IMR-90 (cell line): ENCODE data around the gene TECTB. TPM values are rescaled to one million over a fixed set of nuclear protein-coding genes. Genes with fewer than 3 reads are reported as not detected.

Experiments
- ATAC-seq: fragments of 200-7000 bp; cut with Tn5 transposase; 2 replicates; pipeline ENCODE4 v1.9.1; 2020; ENCODE audit warnings: low read depth, mild to moderate bottlenecking, moderate library complexity
- BruUV-seq: library from RNA; stranded (reverse); fragments of 400-500 nt; replicated peaks from 2 replicates; lab custom pipeline; 2021; lab: Mats Ljungman, UMichigan
- CTCF ChIA-PET: fragments of 300-600 bp; formaldehyde crosslinking; extraction: SDS; loops from one replicate; lab custom pipeline; 2021; ENCODE audit warnings: antibody characterized with exemption; lab: Yijun Ruan, JAX
- POLR2A ChIA-PET: fragments of 300-600 bp; sonication (Branson Sonifier 250); formaldehyde crosslinking; loops from one replicate; lab custom pipeline; 2022; ENCODE audit warnings: antibody characterized with exemption; ENCODE audit not compliant: unreplicated experiment; lab: Charles Lee
- DNase-seq: peaks from one replicate; pipeline ENCODE4 v3.0.0; 2013
- H2AFZ ChIP-seq: replicated peaks from 2 replicates; pipeline ENCODE3; 2013; ENCODE audit warnings: low read length, mild to moderate bottlenecking; ENCODE audit not compliant: poor library complexity
- H2AK5ac ChIP-seq: 2 replicates; pipeline ENCODE4 v1.6.1; 2013; ENCODE audit warnings: low read depth, low read length, inconsistent platforms
- H2AK9ac ChIP-seq: replicated peaks from 2 replicates; pipeline ENCODE3; 2013; ENCODE audit warnings: mild to moderate bottlenecking, low read depth, low read length, moderate library complexity; ENCODE audit not compliant: poor library complexity
- H2BK120ac ChIP-seq: 2 replicates; pipeline ENCODE4 v1.6.1; 2013; ENCODE audit warnings: low read depth, low read length, inconsistent platforms
- H2BK15ac ChIP-seq: 3 replicates; pipeline ENCODE4 v1.6.1; 2013; ENCODE audit warnings: low read depth, low read length, inconsistent platforms
- H2BK20ac ChIP-seq: 2 replicates; pipeline ENCODE4 v1.6.1; 2013; ENCODE audit warnings: low read depth, mild to moderate bottlenecking, inconsistent platforms, low read length, moderate library complexity
- H2BK5ac ChIP-seq: 2 replicates; pipeline ENCODE4 v1.6.1; 2013; ENCODE audit warnings: mild to moderate bottlenecking, low read depth, low read length, inconsistent platforms; ENCODE audit not compliant: poor library complexity, severe bottlenecking
- H3K14ac ChIP-seq: replicated peaks from 2 replicates; pipeline ENCODE4 v1.6.1; 2013; ENCODE audit warnings: low read depth, low read length, inconsistent platforms
- H3K18ac ChIP-seq: 2 replicates; pipeline ENCODE4 v1.6.1; 2013; ENCODE audit warnings: low read depth, low read length, control low read depth
- H3K23ac ChIP-seq: 2 replicates; pipeline ENCODE4 v1.6.1; 2013; ENCODE audit warnings: low read depth, low read length, inconsistent platforms
- H3K27ac ChIP-seq: 2 replicates; pipeline ENCODE4 v1.5.1; 2013; ENCODE audit warnings: mild to moderate bottlenecking, control low read depth, low read length; ENCODE audit not compliant: insufficient read depth
- H3K27me3 ChIP-seq: 2 replicates; pipeline ENCODE4 v1.6.1; 2013; ENCODE audit warnings: low read length; ENCODE audit not compliant: control insufficient read depth, insufficient read depth
- H3K36me3 ChIP-seq: 2 replicates; pipeline ENCODE4 v1.6.1; 2013; ENCODE audit warnings: low read length, mixed read lengths; ENCODE audit not compliant: control insufficient read depth, insufficient read depth
- H3K4ac ChIP-seq: 2 replicates; pipeline ENCODE4 v1.6.1; 2013; ENCODE audit warnings: low read depth, low read length, inconsistent platforms
- H3K4me1 ChIP-seq: 2 replicates; pipeline ENCODE4 v1.6.1; 2013; ENCODE audit warnings: low read length, mixed read lengths; ENCODE audit not compliant: control insufficient read depth, insufficient read depth
- H3K4me2 ChIP-seq: 2 replicates; pipeline ENCODE4 v1.6.1; 2013; ENCODE audit warnings: low read depth, mild to moderate bottlenecking, control low read depth, low read length, moderate library complexity
- H3K4me3 ChIP-seq: 2 replicates; pipeline ENCODE4 v1.5.1; 2013; ENCODE audit warnings: low read depth, mild to moderate bottlenecking, control low read depth, low read length, moderate library complexity; ENCODE audit not compliant: insufficient read depth
- H3K56ac ChIP-seq: 2 replicates; pipeline ENCODE4 v1.6.1; 2013; ENCODE audit warnings: low read length, inconsistent platforms; ENCODE audit not compliant: insufficient read depth; ENCODE audit errors: extremely low read depth
- H3K79me1 ChIP-seq, 2 experiments: 2 replicates each; pipeline ENCODE4 v1.6.1; 2013; ENCODE audit warnings: low read length in 2 of 2, inconsistent platforms in 1 of 2, low read depth in 1 of 2
- H3K9ac ChIP-seq: 2 replicates; pipeline ENCODE4 v1.6.1; 2013; ENCODE audit warnings: low read depth, low read length, control low read depth
- H3K9me1 ChIP-seq: 2 replicates; pipeline ENCODE4 v1.6.1; 2013; ENCODE audit warnings: low read length, inconsistent platforms; ENCODE audit not compliant: insufficient read depth
- H3K9me3 ChIP-seq: 2 replicates; pipeline ENCODE4 v1.6.1; 2013; ENCODE audit warnings: low read length; ENCODE audit not compliant: control insufficient read depth, insufficient read depth
- H4K20me1 ChIP-seq: 2 replicates; pipeline ENCODE4 v1.6.1; 2013; ENCODE audit warnings: low read length, inconsistent platforms; ENCODE audit not compliant: insufficient read depth
- H4K5ac ChIP-seq: 2 replicates; pipeline ENCODE4 v1.6.1; 2013; ENCODE audit warnings: mild to moderate bottlenecking, low read depth, low read length, control low read depth
- H4K8ac ChIP-seq, 2 experiments: 2 replicates each; pipeline ENCODE4 v1.6.1; 2013; ENCODE audit warnings: low read depth in 2 of 2, low read length in 2 of 2, control low read depth in 1 of 2, inconsistent platforms in 1 of 2
- H4K91ac ChIP-seq: 2 replicates; pipeline ENCODE4 v1.6.1; 2013; ENCODE audit warnings: low read depth, low read length, inconsistent platforms; ENCODE audit not compliant: insufficient read depth
- BHLHE40 ChIP-seq: fragments of 150-350 bp; IDR thresholded peaks from 2 replicates; pipeline ENCODE4 v1.6.1; 2016; ENCODE audit warnings: mild to moderate bottlenecking, low read depth, low read length
- CEBPB ChIP-seq: IDR thresholded peaks from 2 replicates; pipeline ENCODE4 v1.6.1; 2012; ENCODE audit warnings: low read depth, low read length, improper control_type of control experiment
- CHD1 ChIP-seq: IDR thresholded peaks from 2 replicates; pipeline ENCODE4 v1.6.1; 2012; ENCODE audit warnings: low read depth, low read length, improper control_type of control experiment
- MAFK ChIP-seq: IDR thresholded peaks from 2 replicates; pipeline ENCODE4 v1.6.1; 2012; ENCODE audit warnings: low read depth, low read length, improper control_type of control experiment
- MAZ ChIP-seq: IDR thresholded peaks from 2 replicates; pipeline ENCODE4 v1.6.1; 2012; ENCODE audit warnings: low read depth, mild to moderate bottlenecking, low read length, improper control_type of control experiment, moderate library complexity, borderline replicate concordance
- MXI1 ChIP-seq: IDR thresholded peaks from 2 replicates; pipeline ENCODE4 v1.6.1; 2012; ENCODE audit warnings: low read depth, mild to moderate bottlenecking, low read length, moderate library complexity, borderline replicate concordance
- RAD21 ChIP-seq: IDR thresholded peaks from 2 replicates; pipeline ENCODE4 v1.6.1; 2012; ENCODE audit warnings: low read length, improper control_type of control experiment
- RCOR1 ChIP-seq: IDR thresholded peaks from 2 replicates; pipeline ENCODE4 v1.6.1; 2012; ENCODE audit warnings: mild to moderate bottlenecking, low read length, improper control_type of control experiment; ENCODE audit not compliant: insufficient replicate concordance
- RFX5 ChIP-seq: IDR thresholded peaks from 2 replicates; pipeline ENCODE4 v1.8.0; 2012; ENCODE audit warnings: low read depth, mild to moderate bottlenecking, low read length, moderate library complexity
- WGBS, 2 experiments: methylation state at CpG; one replicate each; pipeline versions ENCODE4 v1.1.5 to v1.1.7; 2013; ENCODE audit warnings: missing lambda C conversion rate in 2 of 2; ENCODE audit not compliant: insufficient read length in 1 of 2; ENCODE audit errors: extremely low coverage in 2 of 2; 5-methylcytosine and 5-hydroxymethylcytosine counted together
- dilution Hi-C: fragments of 300-500 bp; cut with HindIII; formaldehyde crosslinking; loops from one replicate; pipeline ENCODE4 v1.14.3; 2018; ENCODE audit warnings: low sequenced_read_pairs; ENCODE audit not compliant: unreplicated experiment
- in situ Hi-C: fragments of 300-500 bp; cut with MboI; formaldehyde crosslinking; loops from 3 replicates; pipeline ENCODE4 v1.14.3; 2019; ENCODE audit warnings: low sequenced_read_pairs, inconsistent platforms, mixed read lengths
- intact Hi-C: fragments of 100-400 bp; cut with micrococcal nuclease; formaldehyde crosslinking; loops from 2 replicates; pipeline ENCODE4 v1.10.0; 2022
- polyA plus RNA-seq, 3 experiments: library from polyadenylated mRNA; depleted of rRNA; stranded (reverse); fragments of >200 nt; gene quantifications; 2 replicates each; pipeline ENCODE4 v1.2.3, GENCODE V29; 2012; ENCODE audit warnings: low replicate concordance in 1 of 3
- total RNA-seq: library from RNA; depleted of rRNA; stranded (reverse); fragments of >200 nt; gene quantifications from 2 replicates; pipeline ENCODE4 v1.2.3, GENCODE V29; 2012
- TF ChIP-seq, protein P1 (sequence below): fragments of 150-350 bp; IDR thresholded peaks from 2 replicates; pipeline ENCODE4 v1.6.1; 2017; ENCODE audit warnings: mild to moderate bottlenecking, antibody characterized with exemption, low read length, low read depth
- TF ChIP-seq, protein P2 (sequence below): conservative IDR thresholded peaks from 2 replicates; pipeline ENCODE4 v1.5.1; 2012; ENCODE audit warnings: mild to moderate bottlenecking, low read depth, low read length, improper control_type of control experiment

The TECTB gene
- total and polyA plus RNA-seq, 2 of the 4 experiments (the other 2 are of a cell fraction), result not detected

DNA sequence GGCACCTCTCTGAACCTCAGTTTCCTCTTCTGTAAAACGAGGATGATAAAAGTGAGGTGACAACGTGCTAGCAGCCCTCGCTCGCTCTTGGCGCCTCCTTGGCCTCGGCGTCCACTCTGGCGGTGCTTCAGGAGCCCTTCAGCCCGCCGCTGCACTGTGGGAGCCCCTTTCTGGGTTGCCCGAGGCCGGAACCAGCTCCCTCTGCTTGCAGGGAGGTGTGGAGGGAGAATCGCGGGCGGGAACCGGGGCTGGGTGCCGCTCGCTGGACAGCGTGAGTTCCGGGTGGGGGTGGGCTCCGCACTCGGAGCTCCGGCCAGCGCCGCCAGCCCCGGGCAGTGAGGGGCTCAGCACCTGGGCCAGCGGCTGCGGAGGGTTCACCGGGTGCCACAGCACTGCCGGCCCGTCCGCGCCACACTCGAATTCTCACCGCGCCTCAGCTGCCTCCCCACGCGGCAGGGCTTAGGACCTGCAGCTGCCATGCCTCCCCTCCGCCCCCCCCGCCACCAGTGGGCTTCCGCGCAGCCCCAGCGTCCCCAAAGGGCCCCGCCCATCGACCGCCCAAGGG, 66.4 kb downstream of the TECTB start:
- Histone ChIP-seq H3K9ac (no peak overlapping the region), H3K36me3 (no peaks in the 10 kb centered on the region), H3K4me1 (no peaks in the 10 kb centered on the region), H3K56ac (no peak overlapping the region), H3K27me3 (no peaks in the 10 kb centered on the region), H2BK20ac (no peak overlapping the region), H2AK5ac (no peak overlapping the region), H2BK15ac (no peak overlapping the region), H2BK120ac (no peak overlapping the region), H3K9me3 (no peaks in the 10 kb centered on the region), H2AK9ac (no peak overlapping the region), H3K9me1 (no peaks in the 10 kb centered on the region), H3K23ac (no peak overlapping the region), H3K4ac (no peak overlapping the region), H3K27ac (no peak overlapping the region), H3K18ac (no peak overlapping the region), H4K8ac (no peak overlapping the region), H2BK5ac (no peak overlapping the region), H4K5ac (no peak overlapping the region), H3K4me3 (no peak overlapping the region), H2AFZ (no peak overlapping the region), H3K79me1 (no peaks in the 10 kb centered on the region), H3K4me2 (no peak overlapping the region), H4K91ac (no peak overlapping the region), H3K14ac (no peak overlapping the region), H4K20me1 (no peaks in the 10 kb centered on the region)
- dilution Hi-C loops, result no loop called here
- no peak for ATAC-seq
- intact Hi-C loops, result no loop called here
- DNase-seq, result no peak
- no TSS peak for BruUV-seq
- ChIA-PET POLR2A (no interaction called here), CTCF (no interaction called here)
- TF ChIP-seq RCOR1, result no peak
- TF ChIP-seq, protein P1, sequence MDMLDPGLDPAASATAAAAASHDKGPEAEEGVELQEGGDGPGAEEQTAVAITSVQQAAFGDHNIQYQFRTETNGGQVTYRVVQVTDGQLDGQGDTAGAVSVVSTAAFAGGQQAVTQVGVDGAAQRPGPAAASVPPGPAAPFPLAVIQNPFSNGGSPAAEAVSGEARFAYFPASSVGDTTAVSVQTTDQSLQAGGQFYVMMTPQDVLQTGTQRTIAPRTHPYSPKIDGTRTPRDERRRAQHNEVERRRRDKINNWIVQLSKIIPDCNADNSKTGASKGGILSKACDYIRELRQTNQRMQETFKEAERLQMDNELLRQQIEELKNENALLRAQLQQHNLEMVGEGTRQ, result no peak
- no peak for TF ChIP-seq CEBPB
- TF ChIP-seq RAD21, result no peak
- no peak for TF ChIP-seq CHD1
- TF ChIP-seq RFX5, result no peak
- TF ChIP-seq, protein P2, sequence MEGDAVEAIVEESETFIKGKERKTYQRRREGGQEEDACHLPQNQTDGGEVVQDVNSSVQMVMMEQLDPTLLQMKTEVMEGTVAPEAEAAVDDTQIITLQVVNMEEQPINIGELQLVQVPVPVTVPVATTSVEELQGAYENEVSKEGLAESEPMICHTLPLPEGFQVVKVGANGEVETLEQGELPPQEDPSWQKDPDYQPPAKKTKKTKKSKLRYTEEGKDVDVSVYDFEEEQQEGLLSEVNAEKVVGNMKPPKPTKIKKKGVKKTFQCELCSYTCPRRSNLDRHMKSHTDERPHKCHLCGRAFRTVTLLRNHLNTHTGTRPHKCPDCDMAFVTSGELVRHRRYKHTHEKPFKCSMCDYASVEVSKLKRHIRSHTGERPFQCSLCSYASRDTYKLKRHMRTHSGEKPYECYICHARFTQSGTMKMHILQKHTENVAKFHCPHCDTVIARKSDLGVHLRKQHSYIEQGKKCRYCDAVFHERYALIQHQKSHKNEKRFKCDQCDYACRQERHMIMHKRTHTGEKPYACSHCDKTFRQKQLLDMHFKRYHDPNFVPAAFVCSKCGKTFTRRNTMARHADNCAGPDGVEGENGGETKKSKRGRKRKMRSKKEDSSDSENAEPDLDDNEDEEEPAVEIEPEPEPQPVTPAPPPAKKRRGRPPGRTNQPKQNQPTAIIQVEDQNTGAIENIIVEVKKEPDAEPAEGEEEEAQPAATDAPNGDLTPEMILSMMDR, result no peak
- no peak for TF ChIP-seq MAZ
- no peak for TF ChIP-seq MAFK
- TF ChIP-seq BHLHE40, result no peak
- no peak for TF ChIP-seq MXI1
- in situ Hi-C loops, result no loop called here
- 92% methylated on average over 15 of the region's 46 CpGs; no CpG with 5 or more reads in 1 of the 2 experiments for WGBS, 2 experiments
